ENCODE results near the gene RACK1.

RACK1 gene

GRCh38 chr5:181192337-181193046 is 51.2 kb downstream of the RACK1 start:
- no peak for DNase-seq

GRCh38 chr5:181191526-181192336 is 52.0 kb downstream of the RACK1 start:
- no peak for DNase-seq

GRCh38 chr5:181190711-181191525 is 52.8 kb downstream of the RACK1 start:
- DNase-seq: no peak

GRCh38 chr5:181189962-181190710 is 53.6 kb downstream of the RACK1 start:
- no peak for DNase-seq

GRCh38 chr5:181189363-181189961 is 54.2 kb downstream of the RACK1 start:
- no peak for DNase-seq

- DNase-seq: no peak
Measured at GRCh38 chr5:181188700-181189362, 54.9 kb downstream of the RACK1 start.

- DNase-seq: no peak
Measured at GRCh38 chr5:181187500-181188213, 56.0 kb downstream of the RACK1 start.

GRCh38 chr5:181186986-181187499 is 56.7 kb downstream of the RACK1 start:
- DNase-seq: no peak

All from GDM1 (cell line).